HL-60 (cell line): ENCODE measurements around the gene GGA3.
"Not testable (repeated sequence)": the region's sequence is repeated elsewhere in the genome, so short reads cannot be mapped to it uniquely, and the experiment has no call there.

Experiments used
- DNase-seq, 2 experiments: peaks; one replicate each; pipeline ENCODE4 v3.0.0-alpha.2; 2010 to 2020; ENCODE audit warnings: low read depth in 1 of 2, low spot score in 1 of 2
- H3K27ac ChIP-seq: fragments of 250-450 bp; sonication (Bioruptor Pico); replicated peaks from 2 replicates; pipeline ENCODE4 v1.5.1; 2020; ENCODE audit warnings: mild to moderate bottlenecking, moderate library complexity
- H3K27me3 ChIP-seq: fragments of 250-450 bp; sonication (Bioruptor Pico); 2 replicates; pipeline ENCODE4 v1.5.1; 2021; ENCODE audit warnings: mild to moderate bottlenecking, moderate library complexity; ENCODE audit not compliant: insufficient read depth, poor library complexity, severe bottlenecking
- H3K4me3 ChIP-seq: replicated peaks from 2 replicates; pipeline ENCODE4 v1.5.1; 2011; ENCODE audit warnings: mild to moderate bottlenecking, control low read depth, low read length; ENCODE audit not compliant: insufficient read depth
- GABPA ChIP-seq: IDR thresholded peaks from 2 replicates; pipeline ENCODE4 v1.6.1; 2012; ENCODE audit warnings: low read depth
- POLR2AphosphoS5 ChIP-seq: IDR thresholded peaks from 2 replicates; pipeline ENCODE4 v1.6.1; 2012; ENCODE audit warnings: low read depth
- SPI1 ChIP-seq: IDR thresholded peaks from 2 replicates; pipeline ENCODE4 v1.6.1; 2012; ENCODE audit warnings: low read depth, mild to moderate bottlenecking, borderline replicate concordance
- TF ChIP-seq, protein P1 (sequence below): IDR thresholded peaks from one replicate; pipeline ENCODE4 v1.5.1; 2011; ENCODE audit warnings: low read length, control low read depth, inconsistent platforms; ENCODE audit not compliant: insufficient read depth
- TF ChIP-seq, protein P2 (sequence below): IDR thresholded peaks from 2 replicates; pipeline ENCODE4 v1.6.1; 2012; ENCODE audit warnings: low read depth; ENCODE audit not compliant: insufficient replicate concordance

The GGA3 gene

DNA sequence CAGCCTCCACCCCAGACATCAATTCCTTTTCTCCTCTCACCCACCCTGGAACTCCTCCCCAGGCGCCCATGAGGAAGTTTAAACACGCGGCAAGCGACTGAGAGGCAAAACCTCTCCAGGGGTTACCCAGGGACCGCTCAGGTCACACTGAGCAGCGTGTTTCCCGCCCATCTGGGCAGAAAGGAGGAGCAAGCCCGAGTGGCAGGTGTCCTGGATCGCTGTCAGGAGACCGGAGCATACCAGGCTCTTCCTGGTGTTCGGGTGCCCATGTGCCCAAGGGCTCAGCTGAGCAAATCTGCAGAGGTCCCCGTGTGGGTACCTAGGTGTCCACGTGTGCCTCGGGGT is 27.3 kb upstream of the GGA3 start:
- DNase-seq = peak in 1 of 2 experiments; percentile 74
- H3K27ac ChIP-seq = peak overlapping the region; percentile 93
- no peaks in the 10 kb centered on the region for H3K27me3 ChIP-seq
- TF ChIP-seq SPI1 (no peak), GABPA (no peak), POLR2AphosphoS5 (no peak)
- TF ChIP-seq, protein P1, sequence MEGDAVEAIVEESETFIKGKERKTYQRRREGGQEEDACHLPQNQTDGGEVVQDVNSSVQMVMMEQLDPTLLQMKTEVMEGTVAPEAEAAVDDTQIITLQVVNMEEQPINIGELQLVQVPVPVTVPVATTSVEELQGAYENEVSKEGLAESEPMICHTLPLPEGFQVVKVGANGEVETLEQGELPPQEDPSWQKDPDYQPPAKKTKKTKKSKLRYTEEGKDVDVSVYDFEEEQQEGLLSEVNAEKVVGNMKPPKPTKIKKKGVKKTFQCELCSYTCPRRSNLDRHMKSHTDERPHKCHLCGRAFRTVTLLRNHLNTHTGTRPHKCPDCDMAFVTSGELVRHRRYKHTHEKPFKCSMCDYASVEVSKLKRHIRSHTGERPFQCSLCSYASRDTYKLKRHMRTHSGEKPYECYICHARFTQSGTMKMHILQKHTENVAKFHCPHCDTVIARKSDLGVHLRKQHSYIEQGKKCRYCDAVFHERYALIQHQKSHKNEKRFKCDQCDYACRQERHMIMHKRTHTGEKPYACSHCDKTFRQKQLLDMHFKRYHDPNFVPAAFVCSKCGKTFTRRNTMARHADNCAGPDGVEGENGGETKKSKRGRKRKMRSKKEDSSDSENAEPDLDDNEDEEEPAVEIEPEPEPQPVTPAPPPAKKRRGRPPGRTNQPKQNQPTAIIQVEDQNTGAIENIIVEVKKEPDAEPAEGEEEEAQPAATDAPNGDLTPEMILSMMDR = no peak
- TF ChIP-seq, protein P2, sequence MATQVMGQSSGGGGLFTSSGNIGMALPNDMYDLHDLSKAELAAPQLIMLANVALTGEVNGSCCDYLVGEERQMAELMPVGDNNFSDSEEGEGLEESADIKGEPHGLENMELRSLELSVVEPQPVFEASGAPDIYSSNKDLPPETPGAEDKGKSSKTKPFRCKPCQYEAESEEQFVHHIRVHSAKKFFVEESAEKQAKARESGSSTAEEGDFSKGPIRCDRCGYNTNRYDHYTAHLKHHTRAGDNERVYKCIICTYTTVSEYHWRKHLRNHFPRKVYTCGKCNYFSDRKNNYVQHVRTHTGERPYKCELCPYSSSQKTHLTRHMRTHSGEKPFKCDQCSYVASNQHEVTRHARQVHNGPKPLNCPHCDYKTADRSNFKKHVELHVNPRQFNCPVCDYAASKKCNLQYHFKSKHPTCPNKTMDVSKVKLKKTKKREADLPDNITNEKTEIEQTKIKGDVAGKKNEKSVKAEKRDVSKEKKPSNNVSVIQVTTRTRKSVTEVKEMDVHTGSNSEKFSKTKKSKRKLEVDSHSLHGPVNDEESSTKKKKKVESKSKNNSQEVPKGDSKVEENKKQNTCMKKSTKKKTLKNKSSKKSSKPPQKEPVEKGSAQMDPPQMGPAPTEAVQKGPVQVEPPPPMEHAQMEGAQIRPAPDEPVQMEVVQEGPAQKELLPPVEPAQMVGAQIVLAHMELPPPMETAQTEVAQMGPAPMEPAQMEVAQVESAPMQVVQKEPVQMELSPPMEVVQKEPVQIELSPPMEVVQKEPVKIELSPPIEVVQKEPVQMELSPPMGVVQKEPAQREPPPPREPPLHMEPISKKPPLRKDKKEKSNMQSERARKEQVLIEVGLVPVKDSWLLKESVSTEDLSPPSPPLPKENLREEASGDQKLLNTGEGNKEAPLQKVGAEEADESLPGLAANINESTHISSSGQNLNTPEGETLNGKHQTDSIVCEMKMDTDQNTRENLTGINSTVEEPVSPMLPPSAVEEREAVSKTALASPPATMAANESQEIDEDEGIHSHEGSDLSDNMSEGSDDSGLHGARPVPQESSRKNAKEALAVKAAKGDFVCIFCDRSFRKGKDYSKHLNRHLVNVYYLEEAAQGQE = no peak
- H3K4me3 ChIP-seq = peak overlapping the region; percentile 67

DNA sequence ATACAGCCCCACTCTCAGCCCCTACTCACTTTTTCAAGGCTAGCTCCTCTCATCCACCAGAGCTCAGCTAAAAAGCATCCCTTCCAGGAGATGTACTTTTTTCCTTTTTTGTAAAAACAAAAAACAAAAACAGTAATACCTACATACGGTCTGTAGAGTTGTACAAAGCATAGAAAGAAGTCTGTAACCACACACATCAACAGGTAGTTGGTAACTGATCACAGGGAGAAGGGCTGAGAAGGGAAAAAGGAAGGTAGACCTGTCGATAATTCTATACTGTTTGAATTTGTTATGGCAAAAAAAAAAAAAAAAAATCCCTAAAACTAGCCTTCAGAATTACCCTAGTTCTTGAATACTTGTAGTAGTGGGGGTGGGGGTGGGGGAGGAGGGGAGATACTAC is 27.0 kb upstream of the GGA3 start:
- Histone ChIP-seq H3K4me3 (peak overlapping the region; percentile 67), H3K27me3 (no peaks in the 10 kb centered on the region), H3K27ac (peak overlapping the region; percentile 93)
- TF ChIP-seq SPI1 (no peak), GABPA (no peak), POLR2AphosphoS5 (no peak)
- TF ChIP-seq, protein P2 = no peak
- TF ChIP-seq, protein P1 = no peak
- no peak for DNase-seq

DNA sequence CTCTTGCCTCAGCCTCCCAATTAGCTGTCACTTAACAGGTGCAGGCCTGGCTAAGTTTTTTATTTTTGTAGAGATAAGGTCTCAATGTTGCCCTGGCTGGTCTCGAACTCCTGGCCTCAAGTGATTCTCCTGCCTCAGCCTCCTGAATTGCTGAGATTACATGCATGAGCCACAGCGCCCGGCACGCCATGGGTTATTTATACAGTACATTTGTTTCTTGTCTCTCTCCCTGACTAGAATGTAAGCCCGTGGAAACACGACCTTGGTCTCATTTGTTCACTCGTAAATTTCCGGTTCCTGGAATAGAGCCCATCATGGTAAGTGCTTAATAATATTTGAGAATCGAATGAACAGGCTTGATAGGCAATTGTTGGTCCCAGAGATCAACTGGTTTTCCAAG is 25.8 kb upstream of the GGA3 start:
- no peak for TF ChIP-seq SPI1
- TF ChIP-seq, protein P2 = no peak
- Histone ChIP-seq H3K27me3 (no peaks in the 10 kb centered on the region), H3K4me3 (no peak overlapping the region; the same call in 1 of the 2 replicates), H3K27ac (no peak overlapping the region)
- no peak for DNase-seq

DNA sequence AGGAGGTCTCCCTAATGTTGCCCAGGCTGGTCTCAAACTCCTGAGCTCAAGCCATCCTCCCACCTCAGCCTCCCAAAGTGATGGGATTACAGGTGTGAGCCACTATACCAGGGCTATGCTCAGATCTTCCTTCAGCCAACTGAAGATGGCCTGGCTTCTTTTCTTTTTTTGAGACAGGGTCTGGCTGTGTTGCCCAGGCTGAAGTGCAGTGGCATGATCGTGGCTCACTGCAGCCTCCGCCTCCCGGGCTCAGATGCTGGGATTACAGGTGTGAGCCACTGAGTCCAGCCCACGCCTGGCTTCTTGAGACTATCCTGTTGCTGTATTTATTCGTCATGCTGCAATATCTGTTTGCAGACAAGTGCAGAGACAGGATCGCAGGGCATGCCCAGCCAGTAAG is 23.7 kb upstream of the GGA3 start:
- TF ChIP-seq SPI1 = no peak
- no peak for TF ChIP-seq GABPA
- no peak for TF ChIP-seq POLR2AphosphoS5
- TF ChIP-seq, protein P2 = no peak
- TF ChIP-seq, protein P1 = no peak
- H3K4me3 ChIP-seq = no peak overlapping the region

DNA sequence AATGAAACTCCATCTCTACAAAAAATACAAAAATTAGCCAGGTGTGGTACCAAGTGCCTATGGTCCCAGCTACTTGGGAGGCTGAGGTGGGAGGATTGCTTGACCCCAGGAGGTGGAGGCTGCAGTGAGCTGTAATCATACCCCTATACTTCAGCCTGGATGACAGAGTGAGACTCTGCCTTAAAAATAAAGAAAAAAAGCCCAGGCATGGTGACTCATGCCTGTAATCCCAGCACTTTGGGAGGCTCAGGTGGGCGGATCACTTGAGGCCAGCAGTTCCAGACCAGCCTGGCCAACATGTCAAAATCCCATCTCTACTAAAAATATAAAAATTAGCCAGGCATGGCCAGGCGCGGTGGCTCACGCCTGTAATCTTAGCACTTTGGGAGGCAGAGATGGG is 18.8 kb upstream of the GGA3 start:
- DNase-seq, H3K27ac ChIP-seq, H3K27me3 ChIP-seq, H3K4me3 ChIP-seq: not testable (repeated sequence)

More for the DNA sequence above, 23.7 kb upstream of the GGA3 start:
- no peak for DNase-seq
- H3K27me3 ChIP-seq = no peaks in the 10 kb centered on the region
- no peak overlapping the region for H3K27ac ChIP-seq
